ENCODE measurements around the gene MAK. TPM values are rescaled to one million over a fixed set of nuclear protein-coding genes. Genes with fewer than 3 reads are reported as not detected.

The MAK gene
- total and polyA plus RNA-seq, 2 experiments from 2014 or later: 0.35 to 1.6 TPM

DNA sequence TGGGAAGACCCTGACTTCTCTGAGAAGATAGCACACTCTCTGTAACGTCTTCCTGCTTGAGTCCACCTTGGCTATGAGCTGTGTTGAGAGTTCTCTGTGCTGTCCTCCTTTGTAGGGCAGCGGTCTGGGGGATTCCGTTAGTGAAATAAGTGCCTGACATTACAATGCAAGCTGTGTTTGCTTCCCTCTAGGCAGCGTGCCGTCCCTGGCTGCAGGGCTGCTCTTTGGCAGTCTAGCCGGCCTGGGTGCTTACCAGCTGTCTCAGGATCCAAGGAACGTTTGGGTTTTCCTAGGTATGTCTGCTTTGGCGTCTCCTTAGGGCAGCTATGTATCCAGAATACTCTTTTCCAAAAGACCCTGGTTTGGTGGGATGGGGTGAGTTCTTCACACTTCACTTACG lies 112.6 kb downstream of the MAK start (continued):
- TF ChIP-seq JUNB (IDR thresholded peaks at IDR 0.05; ENCODE audit: unreplicated experiment) (no peak), EZH2phosphoT487 (IDR thresholded peaks at IDR 0.05; ENCODE audit: unreplicated experiment) (no peak), STAT1 (IDR thresholded peaks at IDR 0.05; ENCODE audit: unreplicated experiment) (no peak)
- TF ChIP-seq, protein P1, sequence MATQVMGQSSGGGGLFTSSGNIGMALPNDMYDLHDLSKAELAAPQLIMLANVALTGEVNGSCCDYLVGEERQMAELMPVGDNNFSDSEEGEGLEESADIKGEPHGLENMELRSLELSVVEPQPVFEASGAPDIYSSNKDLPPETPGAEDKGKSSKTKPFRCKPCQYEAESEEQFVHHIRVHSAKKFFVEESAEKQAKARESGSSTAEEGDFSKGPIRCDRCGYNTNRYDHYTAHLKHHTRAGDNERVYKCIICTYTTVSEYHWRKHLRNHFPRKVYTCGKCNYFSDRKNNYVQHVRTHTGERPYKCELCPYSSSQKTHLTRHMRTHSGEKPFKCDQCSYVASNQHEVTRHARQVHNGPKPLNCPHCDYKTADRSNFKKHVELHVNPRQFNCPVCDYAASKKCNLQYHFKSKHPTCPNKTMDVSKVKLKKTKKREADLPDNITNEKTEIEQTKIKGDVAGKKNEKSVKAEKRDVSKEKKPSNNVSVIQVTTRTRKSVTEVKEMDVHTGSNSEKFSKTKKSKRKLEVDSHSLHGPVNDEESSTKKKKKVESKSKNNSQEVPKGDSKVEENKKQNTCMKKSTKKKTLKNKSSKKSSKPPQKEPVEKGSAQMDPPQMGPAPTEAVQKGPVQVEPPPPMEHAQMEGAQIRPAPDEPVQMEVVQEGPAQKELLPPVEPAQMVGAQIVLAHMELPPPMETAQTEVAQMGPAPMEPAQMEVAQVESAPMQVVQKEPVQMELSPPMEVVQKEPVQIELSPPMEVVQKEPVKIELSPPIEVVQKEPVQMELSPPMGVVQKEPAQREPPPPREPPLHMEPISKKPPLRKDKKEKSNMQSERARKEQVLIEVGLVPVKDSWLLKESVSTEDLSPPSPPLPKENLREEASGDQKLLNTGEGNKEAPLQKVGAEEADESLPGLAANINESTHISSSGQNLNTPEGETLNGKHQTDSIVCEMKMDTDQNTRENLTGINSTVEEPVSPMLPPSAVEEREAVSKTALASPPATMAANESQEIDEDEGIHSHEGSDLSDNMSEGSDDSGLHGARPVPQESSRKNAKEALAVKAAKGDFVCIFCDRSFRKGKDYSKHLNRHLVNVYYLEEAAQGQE (IDR thresholded peaks at IDR 0.05; ENCODE audit: unreplicated experiment): no peak

DNA sequence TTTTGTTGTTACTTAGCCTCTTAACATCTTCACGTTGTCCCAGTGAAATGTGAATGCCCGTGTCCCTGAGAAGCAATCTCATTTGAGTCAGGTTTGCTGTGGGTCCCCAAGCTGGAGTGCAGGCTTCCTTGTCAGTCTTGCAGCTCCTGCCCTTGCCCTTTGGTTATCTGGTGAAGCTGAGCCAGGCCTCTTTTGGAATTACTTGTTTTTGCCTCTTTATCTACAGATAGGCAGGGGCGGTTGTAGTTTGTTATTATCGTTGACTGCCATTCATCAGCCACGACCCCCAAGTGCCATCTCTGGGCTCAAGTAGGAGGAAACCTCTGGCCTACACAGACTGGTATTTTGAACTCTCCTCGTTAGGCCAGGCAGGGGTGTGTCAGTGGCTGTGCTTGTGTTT lies 113.3 kb downstream of the MAK start:
- 0 out of 2 replicates have a peak, but pooled peaks cover 4% of the 10 kb centered on the region for H3K36me3 ChIP-seq (ENCODE audit: insufficient read depth)
- DNase-seq (ENCODE audit: low spot score): no peak
- Mint-ChIP-seq H3K4me3 (peak overlapping the region; percentile 96), H3K27me3 (ENCODE audit: insufficient read depth, low read depth, poor library complexity) (peaks cover 8% of the 10 kb centered on the region), H3K4me1 (peaks cover 26% of the 10 kb centered on the region), H3K36me3 (ENCODE audit: low read depth) (peaks cover 53% of the 10 kb centered on the region), H3K27ac (no peak overlapping the region; the same call in 1 of the 2 replicates), H3K9me3 (peaks cover 10% of the 10 kb centered on the region; the same call in 1 of the 3 replicates)
- no peaks in the 10 kb centered on the region for H3K9me2 ChIP-seq (ENCODE audit: insufficient read depth)
- peaks cover 19% of the 10 kb centered on the region for H3K4me1 ChIP-seq (ENCODE audit: insufficient read depth)
- H2AFZ ChIP-seq: no peak overlapping the region
- no peaks in the 10 kb centered on the region for H3K27me3 ChIP-seq (ENCODE audit: insufficient read depth)
- no peak overlapping the region; the same call in 1 of the 2 replicates for H3K4me2 ChIP-seq
- H3K4me3 ChIP-seq: no peak overlapping the region
- no peak for TF ChIP-seq ZNF114 (CRISPR knock-in tag; IDR thresholded peaks at IDR 0.05)
- no peak for TF ChIP-seq EZH2 (IDR thresholded peaks at IDR 0.05; ENCODE audit: low read depth, unreplicated experiment)
- TF ChIP-seq, protein P2, sequence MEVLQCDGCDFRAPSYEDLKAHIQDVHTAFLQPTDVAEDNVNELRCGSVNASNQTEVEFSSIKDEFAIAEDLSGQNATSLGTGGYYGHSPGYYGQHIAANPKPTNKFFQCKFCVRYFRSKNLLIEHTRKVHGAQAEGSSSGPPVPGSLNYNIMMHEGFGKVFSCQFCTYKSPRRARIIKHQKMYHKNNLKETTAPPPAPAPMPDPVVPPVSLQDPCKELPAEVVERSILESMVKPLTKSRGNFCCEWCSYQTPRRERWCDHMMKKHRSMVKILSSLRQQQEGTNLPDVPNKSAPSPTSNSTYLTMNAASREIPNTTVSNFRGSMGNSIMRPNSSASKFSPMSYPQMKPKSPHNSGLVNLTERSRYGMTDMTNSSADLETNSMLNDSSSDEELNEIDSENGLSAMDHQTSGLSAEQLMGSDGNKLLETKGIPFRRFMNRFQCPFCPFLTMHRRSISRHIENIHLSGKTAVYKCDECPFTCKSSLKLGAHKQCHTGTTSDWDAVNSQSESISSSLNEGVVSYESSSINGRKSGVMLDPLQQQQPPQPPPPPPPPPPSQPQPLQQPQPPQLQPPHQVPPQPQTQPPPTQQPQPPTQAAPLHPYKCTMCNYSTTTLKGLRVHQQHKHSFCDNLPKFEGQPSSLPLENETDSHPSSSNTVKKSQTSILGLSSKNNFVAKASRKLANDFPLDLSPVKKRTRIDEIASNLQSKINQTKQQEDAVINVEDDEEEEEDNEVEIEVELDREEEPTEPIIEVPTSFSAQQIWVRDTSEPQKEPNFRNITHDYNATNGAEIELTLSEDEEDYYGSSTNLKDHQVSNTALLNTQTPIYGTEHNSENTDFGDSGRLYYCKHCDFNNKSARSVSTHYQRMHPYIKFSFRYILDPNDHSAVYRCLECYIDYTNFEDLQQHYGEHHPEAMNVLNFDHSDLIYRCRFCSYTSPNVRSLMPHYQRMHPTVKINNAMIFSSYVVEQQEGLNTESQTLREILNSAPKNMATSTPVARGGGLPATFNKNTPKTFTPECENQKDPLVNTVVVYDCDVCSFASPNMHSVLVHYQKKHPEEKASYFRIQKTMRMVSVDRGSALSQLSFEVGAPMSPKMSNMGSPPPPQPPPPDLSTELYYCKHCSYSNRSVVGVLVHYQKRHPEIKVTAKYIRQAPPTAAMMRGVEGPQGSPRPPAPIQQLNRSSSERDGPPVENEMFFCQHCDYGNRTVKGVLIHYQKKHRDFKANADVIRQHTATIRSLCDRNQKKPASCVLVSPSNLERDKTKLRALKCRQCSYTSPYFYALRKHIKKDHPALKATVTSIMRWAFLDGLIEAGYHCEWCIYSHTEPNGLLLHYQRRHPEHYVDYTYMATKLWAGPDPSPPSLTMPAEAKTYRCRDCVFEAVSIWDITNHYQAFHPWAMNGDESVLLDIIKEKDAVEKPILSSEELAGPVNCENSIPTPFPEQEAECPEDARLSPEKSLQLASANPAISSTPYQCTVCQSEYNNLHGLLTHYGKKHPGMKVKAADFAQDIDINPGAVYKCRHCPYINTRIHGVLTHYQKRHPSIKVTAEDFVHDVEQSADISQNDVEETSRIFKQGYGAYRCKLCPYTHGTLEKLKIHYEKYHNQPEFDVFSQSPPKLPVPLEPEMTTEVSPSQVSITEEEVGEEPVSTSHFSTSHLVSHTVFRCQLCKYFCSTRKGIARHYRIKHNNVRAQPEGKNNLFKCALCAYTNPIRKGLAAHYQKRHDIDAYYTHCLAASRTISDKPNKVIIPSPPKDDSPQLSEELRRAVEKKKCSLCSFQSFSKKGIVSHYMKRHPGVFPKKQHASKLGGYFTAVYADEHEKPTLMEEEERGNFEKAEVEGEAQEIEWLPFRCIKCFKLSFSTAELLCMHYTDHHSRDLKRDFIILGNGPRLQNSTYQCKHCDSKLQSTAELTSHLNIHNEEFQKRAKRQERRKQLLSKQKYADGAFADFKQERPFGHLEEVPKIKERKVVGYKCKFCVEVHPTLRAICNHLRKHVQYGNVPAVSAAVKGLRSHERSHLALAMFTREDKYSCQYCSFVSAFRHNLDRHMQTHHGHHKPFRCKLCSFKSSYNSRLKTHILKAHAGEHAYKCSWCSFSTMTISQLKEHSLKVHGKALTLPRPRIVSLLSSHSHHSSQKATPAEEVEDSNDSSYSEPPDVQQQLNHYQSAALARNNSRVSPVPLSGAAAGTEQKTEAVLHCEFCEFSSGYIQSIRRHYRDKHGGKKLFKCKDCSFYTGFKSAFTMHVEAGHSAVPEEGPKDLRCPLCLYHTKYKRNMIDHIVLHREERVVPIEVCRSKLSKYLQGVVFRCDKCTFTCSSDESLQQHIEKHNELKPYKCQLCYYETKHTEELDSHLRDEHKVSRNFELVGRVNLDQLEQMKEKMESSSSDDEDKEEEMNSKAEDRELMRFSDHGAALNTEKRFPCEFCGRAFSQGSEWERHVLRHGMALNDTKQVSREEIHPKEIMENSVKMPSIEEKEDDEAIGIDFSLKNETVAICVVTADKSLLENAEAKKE (CRISPR knock-in tag; IDR thresholded peaks at IDR 0.05): no peak
- H3K79me2 ChIP-seq (replicated peaks; ENCODE audit: insufficient read depth): peaks cover 29% of the 10 kb centered on the region
- H4K20me1 ChIP-seq (replicated peaks; ENCODE audit: insufficient read depth): no peaks in the 10 kb centered on the region
- H3K27ac ChIP-seq (ENCODE audit: low read depth): no peak overlapping the region
- no peak for ATAC-seq
- peaks cover 23% of the 10 kb centered on the region for H3F3A ChIP-seq (replicated peaks; ENCODE audit: low read depth)
